ENCODE results near the gene PIP5K1B.

GRCh38 chr9:68983522-68984424 is 278.7 kb downstream of the PIP5K1B start:
- no peak for TF ChIP-seq EZH2 (IDR thresholded peaks at IDR 0.05; ENCODE audit: borderline replicate concordance, control insufficient read depth, low read depth, low read length)
- TF ChIP-seq HDAC2 (IDR thresholded peaks at IDR 0.05): no peak
- TF ChIP-seq, protein P1, sequence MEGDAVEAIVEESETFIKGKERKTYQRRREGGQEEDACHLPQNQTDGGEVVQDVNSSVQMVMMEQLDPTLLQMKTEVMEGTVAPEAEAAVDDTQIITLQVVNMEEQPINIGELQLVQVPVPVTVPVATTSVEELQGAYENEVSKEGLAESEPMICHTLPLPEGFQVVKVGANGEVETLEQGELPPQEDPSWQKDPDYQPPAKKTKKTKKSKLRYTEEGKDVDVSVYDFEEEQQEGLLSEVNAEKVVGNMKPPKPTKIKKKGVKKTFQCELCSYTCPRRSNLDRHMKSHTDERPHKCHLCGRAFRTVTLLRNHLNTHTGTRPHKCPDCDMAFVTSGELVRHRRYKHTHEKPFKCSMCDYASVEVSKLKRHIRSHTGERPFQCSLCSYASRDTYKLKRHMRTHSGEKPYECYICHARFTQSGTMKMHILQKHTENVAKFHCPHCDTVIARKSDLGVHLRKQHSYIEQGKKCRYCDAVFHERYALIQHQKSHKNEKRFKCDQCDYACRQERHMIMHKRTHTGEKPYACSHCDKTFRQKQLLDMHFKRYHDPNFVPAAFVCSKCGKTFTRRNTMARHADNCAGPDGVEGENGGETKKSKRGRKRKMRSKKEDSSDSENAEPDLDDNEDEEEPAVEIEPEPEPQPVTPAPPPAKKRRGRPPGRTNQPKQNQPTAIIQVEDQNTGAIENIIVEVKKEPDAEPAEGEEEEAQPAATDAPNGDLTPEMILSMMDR (IDR thresholded peaks at IDR 0.05 in 2 of 3, conservative IDR thresholded peaks at IDR 0.05 in 1 of 3; ENCODE audit: control insufficient read depth in 2 of 3, extremely low read depth in 1 of 3, insufficient read depth in 1 of 3, low read depth in 3 of 3, low read length in 3 of 3): no peak
- no peak for TF ChIP-seq ZBED1 (IDR thresholded peaks at IDR 0.05; ENCODE audit: borderline replicate concordance)
- TF ChIP-seq NRF1 (conservative IDR thresholded peaks at IDR 0.05; ENCODE audit: low read depth, low read length): no peak
